Inflammatory macrophage treated with lipopolysaccharide for 1 hour (primary cell): ENCODE results near the gene GLS2.
A peak's percentile ranks its signal among the peaks of the same experiment; 100 is the strongest.
"Not testable (repeated sequence)": the region's sequence is repeated elsewhere in the genome, so short reads cannot be mapped to it uniquely, and the experiment has no call there.

Source experiments
- DNase-seq, 2 donors: peaks; one replicate each; pipeline ENCODE4 v3.0.0-alpha.2; 2020 to 2022

Gene GLS2

DNA sequence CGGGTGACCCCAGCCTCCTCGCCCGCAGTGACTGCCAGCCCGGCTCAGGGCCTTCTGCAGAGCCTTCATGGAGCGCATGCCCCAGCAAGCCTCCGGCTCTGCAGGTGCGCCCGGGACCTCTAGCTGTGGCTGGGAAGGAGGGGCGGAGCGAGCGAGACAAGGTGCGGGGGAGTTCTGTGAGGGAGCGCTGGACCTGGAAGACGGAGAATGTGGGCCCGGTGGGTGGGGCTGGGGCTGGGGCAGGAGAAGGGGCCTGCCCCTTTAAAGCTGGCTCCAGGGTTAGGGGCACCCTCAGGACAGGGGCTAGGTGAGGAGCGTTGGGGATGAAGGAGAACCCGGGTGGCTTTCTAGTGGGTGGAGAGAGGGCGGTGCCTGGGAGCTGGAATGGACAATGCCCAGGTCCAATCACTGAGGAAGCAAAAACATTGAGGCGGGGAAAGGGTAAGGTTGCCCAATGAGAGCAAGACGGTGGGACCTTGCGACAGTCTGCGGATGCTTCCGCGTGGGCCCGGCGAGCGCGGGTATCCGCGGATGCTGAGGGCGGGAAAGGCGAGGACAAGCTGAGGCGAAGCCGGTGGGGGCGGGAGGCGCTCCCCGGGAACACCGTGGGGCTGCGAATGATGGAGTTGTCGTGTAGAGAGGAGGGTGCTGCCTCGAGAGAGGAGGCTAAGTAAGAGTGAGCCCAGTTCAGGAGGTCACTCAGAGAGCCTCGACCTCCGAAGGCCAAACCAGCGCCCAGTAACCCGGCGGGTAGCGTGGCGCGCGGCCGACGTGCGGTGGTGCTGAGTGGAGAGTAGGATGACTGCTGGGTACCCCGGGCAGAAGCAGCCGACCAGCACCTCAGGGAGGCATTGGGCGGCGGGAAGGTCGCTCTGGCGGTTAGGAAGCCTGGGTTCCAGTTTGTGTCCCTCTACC lies at the start of gene GLS2:
TSS of gene GLS2 (minus strand) at position 121 of the 915 bp plus-strand sequence. CDS start at position 78, 43 bp downstream.
- DNase-seq: peak; percentile 46 to 71

- DNase-seq: peak; percentile 12 to 14
These were observed 49.6 kb upstream of the GLS2 start for GRCh38 chr12:56537546-56537945.

DNA sequence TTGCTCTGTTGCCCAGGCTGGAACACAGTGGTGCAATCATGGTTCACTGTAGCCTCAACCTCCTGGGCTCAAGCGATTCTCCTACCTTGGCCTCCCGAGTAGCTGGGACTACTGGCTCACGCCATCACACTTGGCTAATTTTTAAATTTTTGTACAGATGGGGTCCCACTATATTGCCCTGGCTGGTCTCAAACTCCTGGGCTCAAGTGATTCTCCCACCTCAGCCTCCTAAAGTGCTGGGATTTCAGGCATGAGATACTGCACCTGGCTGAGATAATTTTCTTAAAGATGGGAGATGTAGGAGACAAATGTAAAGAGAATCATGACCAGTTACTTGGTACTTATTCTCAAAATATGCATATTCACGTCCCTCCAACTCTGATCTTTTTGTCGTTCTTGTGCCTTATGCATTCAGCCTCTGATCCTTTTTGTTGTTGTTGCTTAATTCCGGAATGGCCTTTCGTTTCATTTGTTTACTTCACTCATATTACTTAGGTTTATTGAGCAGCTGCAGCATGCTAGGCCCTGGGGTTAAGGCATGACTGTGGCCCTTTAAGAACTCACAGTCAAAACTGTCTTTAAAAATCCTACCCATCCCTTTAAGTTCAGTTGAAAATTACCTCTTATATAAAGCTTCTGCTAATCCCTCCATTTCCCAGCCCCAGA lies 42.6 kb upstream of the GLS2 start:
- no peak for DNase-seq

DNA sequence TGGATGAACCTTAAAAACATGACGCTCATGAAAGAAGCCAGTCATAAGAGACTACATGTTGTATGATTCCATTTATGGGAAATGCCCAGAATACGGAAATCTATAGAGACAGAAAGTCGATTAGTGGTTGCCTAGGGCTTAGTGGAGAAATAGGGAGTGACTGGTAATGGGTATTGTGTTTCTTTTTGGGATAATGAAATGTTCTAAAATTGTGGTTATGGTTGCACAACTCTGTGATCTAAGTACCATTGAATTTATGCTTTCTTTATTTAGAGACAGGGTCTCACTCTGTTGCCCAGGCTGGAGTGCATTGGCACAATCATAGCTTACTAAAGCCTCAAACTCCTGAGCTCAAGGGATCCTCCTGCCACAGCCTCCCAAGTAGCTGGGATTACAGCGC lies 41.7 kb upstream of the GLS2 start:
- no peak for DNase-seq

DNA sequence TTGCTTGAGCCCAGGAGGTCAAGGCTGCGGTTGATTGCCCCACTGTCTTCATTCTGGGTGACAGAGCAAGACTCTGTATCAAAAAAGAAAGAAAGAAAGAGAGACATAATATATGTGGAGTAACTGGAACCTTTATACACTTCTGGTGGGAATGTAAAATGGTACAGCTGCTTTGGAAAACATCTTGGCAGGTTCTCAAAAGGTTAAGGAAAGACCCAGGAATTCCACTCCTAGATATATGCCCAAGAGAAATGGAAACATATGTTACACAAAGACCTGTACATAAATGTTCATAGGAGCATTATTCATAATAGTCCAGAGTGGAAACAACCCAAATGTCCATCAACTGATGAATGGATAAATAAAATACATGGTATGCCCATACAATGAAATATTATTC lies 40.9 kb upstream of the GLS2 start:
- DNase-seq: no peak

GRCh38 chr12:56522411-56523193 lies 34.6 kb upstream of the GLS2 start:
- no peak for DNase-seq

- peak; percentile 16 to 48 for DNase-seq
These were observed 33.8 kb upstream of the GLS2 start, which contains the start of gene RBMS2 for GRCh38 chr12:56521590-56522371. Gene RBMS2, plus strand, starts transcription at chr12:56521820. Its CDS starts 204 bp downstream, at chr12:56522024.

GRCh38 chr12:56521209-56521589 lies 33.2 kb upstream of the GLS2 start:
- DNase-seq: peak; percentile 22 to 23

DNA sequence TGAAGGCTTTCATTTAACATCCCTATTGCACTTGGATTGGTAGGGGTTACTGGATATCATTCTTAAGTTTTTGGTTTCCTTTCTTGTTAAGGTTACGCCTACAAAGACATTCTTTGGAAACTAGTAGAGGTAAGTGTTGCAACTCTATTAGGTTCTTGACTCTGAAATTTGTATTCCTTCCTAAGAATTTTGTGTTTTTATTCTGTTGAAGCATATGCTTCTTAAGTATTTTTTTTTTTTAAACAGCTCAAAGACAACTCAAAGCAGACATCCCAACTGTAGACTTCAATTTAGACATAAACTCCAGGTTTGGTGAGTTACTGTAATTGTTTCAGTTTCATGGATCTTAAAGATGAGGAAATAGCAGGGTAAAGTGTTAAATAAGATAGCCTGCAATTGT lies 32.5 kb upstream of the GLS2 start:
- peak; percentile 13 to 39 for DNase-seq

- DNase-seq: no peak
These were observed 32.1 kb upstream of the GLS2 start for GRCh38 chr12:56520048-56520447.

GRCh38 chr12:56518570-56518969 lies 30.6 kb upstream of the GLS2 start:
- DNase-seq: peak; percentile 17 to 38

GRCh38 chr12:56517854-56518253 lies 29.9 kb upstream of the GLS2 start:
- DNase-seq: no peak

DNA sequence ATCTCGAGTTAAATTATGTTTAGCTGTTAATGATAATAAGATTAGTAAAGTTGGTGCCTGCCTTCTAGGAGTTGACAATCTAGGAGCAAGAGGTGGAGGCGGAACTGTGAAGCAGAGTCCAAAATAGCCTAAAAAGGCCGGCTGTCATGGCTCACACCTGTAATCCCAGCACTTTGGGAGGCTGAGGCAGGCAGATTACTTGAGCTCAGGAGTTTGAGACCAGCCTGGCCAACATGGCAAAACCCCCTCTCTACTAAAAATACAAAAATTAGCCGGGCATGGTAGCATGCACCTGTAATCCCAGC lies 26.0 kb upstream of the GLS2 start:
- not testable (repeated sequence) for DNase-seq

- DNase-seq: no peak
These were observed 22.8 kb upstream of the GLS2 start for GRCh38 chr12:56510786-56511185.

DNA sequence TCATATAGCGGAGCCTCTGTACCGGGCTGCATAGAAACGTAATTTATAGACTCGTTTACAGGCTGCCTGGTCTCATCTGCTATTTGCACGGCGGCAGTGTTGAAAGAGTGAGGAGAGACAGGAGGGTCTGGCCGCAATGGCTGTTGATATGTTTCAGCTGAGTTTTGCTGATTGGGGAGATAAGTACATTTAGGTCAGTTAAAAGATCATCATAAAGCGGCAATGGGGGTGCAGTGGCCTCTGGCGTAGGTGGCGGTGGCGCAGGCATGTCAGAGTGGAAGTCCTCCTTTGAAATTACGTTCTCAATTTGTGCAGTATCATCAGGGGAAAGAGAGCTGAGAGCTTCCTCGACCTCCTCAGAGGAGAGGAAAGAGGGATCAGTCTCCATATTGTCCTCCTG lies 11.9 kb upstream of the GLS2 start:
- not testable (repeated sequence) for DNase-seq

- not testable (repeated sequence) for DNase-seq
These were observed 11.5 kb upstream of the GLS2 start for GRCh38 chr12:56499452-56499851.

DNA sequence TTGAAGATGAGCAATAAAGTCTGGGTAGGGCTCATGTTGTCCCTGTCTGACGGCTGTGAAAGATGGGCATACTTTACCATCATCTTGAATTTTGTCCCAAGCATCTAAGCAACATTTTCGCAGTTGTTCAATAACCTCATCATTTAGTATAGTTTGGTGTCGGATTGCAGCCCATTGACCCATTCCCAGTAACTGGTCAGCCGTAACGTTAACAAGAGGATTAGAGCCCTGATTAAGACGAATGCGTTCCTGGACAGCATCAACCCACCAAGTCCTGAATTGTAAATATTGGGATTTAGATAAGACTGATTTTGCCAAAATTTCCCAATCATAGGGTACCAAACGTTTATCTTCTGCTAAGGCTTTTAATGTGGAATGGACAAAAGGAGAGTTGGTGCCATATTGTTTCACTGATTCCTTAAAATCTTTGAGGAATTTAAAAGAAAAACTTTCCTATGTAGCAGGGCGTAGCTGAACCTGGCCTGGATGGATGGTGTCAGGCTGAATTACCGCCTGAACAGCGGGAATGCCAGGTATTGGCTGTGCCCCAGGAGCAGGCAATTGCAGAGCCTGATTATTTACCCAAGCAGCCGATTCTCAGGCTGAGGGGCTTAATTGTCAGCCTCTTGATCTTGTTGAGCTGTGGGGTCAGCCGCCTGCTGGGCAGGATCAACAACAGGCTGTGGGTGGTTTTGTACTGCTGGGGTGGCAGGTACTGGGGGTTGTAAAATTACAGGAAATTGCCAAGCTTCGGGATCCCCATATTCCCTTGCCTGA lies 10.4 kb upstream of the GLS2 start:
- DNase-seq: not testable (repeated sequence)

DNA sequence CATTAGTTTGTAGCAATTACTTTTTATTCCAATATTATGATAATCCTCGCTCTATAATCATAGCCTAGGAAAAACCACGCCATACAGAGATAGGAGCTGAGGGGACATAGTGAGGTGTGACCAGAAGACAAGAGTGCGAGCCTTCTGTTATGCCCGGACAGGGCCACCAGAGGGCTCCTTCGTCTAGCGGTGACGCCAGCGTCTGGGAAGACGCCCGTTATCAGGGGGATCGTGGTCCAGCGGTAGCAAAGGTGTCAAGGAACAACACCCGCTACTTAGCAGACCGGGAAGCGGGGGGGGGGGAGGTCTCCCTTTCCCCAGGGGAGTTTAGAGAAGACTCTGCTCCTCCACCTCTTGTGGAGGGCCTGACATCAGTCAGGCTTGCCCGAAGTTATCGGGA lies 8.7 kb upstream of the GLS2 start:
- peak in 1 of 2 donors; percentile 29 for DNase-seq

DNA sequence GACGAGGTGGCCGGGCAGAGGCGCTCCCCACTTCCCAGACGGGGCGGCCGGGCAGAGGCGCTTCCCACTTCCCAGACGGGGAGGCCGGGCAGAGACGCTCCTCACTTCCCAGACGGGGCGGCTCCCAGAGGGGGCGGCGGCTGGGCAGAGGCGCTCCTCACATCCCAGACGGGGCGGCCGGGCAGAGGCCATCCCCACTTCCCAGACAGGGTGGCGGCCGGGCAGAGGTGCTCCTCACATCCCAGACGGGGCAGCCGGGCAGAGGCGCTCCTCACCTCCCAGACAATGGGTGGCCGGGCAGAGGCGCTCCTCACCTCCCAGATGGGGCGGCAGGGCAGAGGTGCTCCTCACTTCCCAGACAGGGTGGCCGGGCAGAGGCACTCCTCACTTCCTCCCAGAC lies 6.5 kb upstream of the GLS2 start:
- DNase-seq: not testable (repeated sequence)

GRCh38 chr12:56494106-56494415 lies 6.1 kb upstream of the GLS2 start:
- DNase-seq: not testable (repeated sequence)

DNA sequence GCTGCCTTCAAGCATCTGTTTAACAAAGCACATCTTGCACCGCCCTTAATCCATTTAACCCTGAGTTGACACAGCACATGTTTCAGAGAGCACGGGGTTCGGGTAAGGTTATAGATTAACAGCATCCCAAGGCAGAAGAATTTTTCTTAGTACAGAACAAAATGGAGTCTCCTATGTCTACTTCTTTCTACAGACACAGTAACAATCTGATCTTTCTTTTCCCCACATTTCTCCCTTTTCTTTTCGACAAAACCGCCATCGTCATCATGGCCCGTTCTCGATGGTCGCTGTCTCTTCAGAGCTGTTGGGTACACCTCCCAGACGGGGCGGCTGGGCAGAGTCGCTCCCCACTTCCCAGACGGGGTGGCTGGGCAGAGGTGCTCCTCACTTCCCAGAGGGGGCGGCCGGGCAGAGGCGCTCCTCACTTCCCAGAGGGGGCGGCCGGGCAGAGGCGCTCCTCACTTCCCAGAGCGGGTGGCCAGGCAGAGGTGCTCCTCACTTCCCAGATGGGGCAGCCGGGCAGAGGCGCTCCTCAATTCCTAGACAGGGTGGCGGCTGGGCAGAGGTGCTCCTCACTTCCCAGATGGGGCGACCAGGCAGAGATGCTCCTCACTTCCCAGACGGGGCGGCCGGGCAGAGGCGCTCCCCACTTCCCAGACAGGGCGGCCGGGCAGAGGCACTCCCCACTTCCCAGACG lies 5.6 kb upstream of the GLS2 start:
- not testable (repeated sequence) for DNase-seq
